Heart left ventricle (tissue), 13 donors: Measurements from ENCODE around the gene CARS2.

Experiments used
- CTCF ChIP-seq, 12 donors: fragments of 200-600 bp; sonication (generic) in 4 of 12; IDR thresholded peaks; one replicate each; pipeline versions ENCODE4 v1.5.0 to v1.8.0; 2018 to 2022; ENCODE audit warnings: antibody characterized with exemption in 12 of 12, mild to moderate bottlenecking in 5 of 12
- POLR2A ChIP-seq, 2 donors: fragments of 450-650 bp; IDR thresholded peaks; one replicate each; pipeline ENCODE4 v1.6.1; 2017; ENCODE audit warnings: antibody characterized with exemption in 2 of 2, mild to moderate bottlenecking in 2 of 2, moderate library complexity in 2 of 2
- donor health status: ischemic (EF 13 %, LVEDD 7.1; RV severe dilation, severe dysfunction).
- donor health status: DM: no; HTN: yes; CAD: no.
- donor health status: DM: no; HTN: no; CAD: no.
- donor health status: ischemic (EF 25% LVEDD 6.9; RV normal size, moderate dysfunction).
- donor health status: ischemic (EF 25% LVEDD 5.7; RV mildly dilated, moderate dysfunction).
- donor health status: ischemic (EF 35%, LVEDD 5.7; RV mildly dilated, moderate dysfunction).
- donor health status: nonischemic (EF 11% LVEDD 7.7; RV severe dilation, severe dysfunction).
- donor health status: DM: yes; HTN: yes; CAD: no.
- donor health status: PGD.
- donor health status: ischemic (EF 29% LVEDD 5.4; RV normal size, mild dysfunction).
- donor health status: nonischemic (EF 23%, LVEDD 6.1; RV moderate dilation, normal function).

- TF ChIP-seq POLR2A (IDR thresholded peaks at IDR 0.05) (no peak), CTCF (IDR thresholded peaks at IDR 0.05) (no peak)
Measured at GRCh38 chr13:110666255-110666533, 39.7 kb downstream of the CARS2 start.
